Jurkat, Clone E6-1 (cell line): ENCODE data around the gene FAM241A.
"Not testable (repeated sequence)": the region's sequence is repeated elsewhere in the genome, so short reads cannot be mapped to it uniquely, and the experiment has no call there.

Experiments used
- DNase-seq: peaks from one replicate; pipeline ENCODE4 v3.0.0-alpha.2; 2011; ENCODE audit warnings: low read depth, low spot score
- H3K4me3 ChIP-seq: 2 replicates; pipeline ENCODE4 v1.5.1; 2011; ENCODE audit warnings: mild to moderate bottlenecking, low read length, control low read depth, moderate library complexity

Gene FAM241A

DNA sequence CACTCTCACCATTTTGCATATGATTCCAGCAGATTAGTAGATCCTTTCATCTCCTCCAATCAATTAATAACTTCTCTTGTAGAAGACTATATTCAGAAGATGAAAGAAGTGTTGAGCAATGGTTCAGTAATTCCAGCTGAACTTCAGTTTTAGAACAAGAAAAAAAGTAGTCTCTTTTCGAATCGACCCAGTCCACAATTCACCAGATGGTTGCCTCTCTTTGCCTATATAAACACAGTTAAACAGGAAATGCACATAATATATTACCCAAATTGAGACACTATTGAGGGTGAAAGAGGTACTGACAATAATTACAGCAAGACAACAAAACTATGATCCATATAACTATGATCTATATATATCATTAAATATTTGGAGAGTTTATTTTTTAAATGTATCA lies 16.8 kb upstream of the FAM241A start:
- no peak for DNase-seq
- no peak overlapping the region for H3K4me3 ChIP-seq

DNA sequence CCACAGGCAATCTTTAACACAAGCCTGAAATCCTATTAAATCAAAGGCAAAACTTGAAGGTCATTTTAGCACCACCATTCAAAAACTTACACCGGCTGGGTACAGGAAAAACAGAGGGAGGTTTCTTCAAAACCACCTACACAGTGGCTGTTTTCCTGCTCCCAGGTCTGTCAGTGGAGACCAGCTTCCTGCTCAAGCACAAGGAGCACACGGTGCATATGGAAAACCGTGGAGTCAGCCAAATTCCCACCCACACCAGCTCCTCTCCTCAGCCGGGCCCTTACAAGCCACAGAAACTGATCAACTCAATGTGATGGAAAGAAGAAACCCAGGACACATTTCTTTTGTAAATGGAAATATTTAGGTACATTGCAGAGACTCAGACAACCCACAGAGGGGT lies 14.3 kb upstream of the FAM241A start:
- DNase-seq: no peak
- no peak overlapping the region for H3K4me3 ChIP-seq

DNA sequence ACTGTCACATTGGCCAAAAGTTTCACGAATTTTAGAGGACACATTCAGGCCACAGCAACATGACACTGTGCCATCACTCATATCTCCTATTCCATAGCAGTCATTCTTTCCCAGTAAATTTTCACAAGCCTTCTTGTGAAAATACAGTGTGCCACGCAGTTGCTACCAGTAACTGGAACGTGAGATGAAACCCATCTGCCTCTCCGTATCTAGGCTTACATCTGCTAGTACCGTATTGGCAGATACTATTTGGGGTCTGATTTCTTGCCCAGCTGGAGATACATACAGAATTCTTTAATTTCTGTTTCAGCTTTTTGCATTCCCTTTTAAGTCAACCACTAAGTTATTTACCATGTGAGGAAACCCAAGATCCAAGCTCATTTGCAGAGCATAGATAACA lies 8.7 kb upstream of the FAM241A start:
- DNase-seq: no peak
- H3K4me3 ChIP-seq: no peak overlapping the region

DNA sequence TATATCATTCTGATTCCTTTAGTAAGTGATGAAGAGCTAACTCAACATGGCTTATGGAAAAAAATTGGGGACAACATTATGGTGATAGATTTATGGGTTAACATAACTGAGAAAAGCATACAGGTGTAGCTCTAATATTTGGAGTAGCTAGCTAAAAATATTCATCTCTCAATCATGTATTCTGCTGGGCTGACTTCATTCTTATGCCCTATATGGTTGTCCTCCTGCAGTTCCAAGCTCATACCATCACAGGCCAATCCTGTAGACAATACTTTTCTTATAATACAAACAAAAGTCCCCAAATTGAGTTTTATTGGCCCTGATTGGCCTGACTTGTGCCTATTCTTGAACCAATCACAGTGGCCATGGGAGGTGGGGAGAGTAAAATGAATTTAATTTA lies 6.7 kb upstream of the FAM241A start:
- no peak for DNase-seq
- H3K4me3 ChIP-seq: no peak overlapping the region

DNA sequence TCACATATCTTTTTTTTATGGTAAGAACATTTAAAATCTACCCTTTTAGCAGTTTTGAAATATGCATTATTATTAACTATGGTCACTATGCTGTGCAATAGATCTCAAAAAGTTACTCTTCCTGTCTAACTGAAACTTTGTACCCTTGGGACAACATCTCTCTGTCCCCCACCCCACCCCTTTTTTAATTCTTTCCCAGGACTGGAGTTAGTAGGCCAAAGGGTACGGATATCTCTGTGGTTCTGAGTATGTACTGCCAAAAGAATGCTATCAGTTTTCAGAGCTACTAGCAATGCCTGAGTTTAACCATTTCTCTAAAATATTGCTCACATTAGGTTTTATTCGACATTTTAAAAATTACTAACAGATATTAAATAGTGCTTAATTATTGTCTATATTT lies 4.7 kb upstream of the FAM241A start:
- no peak overlapping the region for H3K4me3 ChIP-seq
- no peak for DNase-seq

DNA sequence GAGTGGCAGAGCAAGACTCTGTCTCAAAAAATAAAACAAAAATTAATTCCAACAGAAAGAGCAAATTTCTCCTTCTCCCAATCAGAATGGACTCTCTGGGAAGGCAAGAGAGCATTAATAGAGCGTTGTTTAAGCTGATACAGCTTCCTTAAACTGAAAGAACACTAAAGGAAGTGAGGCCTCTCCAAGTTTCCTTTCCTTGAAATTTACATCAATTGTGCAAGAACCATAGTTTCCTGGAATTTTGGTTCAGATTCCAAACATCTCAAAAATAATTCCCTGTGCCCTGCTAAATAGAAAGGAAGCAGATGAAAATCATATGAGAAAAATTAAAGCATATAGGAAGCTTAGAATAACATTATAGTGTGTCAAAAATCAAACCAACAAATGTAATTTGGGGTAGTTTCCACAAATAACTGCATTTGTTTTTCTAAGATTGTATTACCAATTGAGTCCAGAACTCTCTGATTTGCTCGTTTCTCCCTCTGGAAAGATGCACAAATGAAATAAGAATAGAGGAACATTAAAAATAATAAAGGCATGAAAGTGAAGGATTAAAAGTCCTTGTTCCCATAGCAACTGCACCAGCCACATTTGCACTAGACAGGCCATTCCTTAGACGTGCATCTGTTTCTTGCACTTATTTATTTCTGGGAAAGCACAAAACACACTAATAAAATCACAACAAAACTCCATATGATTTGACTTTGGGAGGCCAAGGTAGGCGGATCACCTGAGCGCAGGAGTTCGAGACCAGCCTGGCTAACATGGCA lies 3.7 kb upstream of the FAM241A start:
- no peak for DNase-seq
- no peak overlapping the region for H3K4me3 ChIP-seq

DNA sequence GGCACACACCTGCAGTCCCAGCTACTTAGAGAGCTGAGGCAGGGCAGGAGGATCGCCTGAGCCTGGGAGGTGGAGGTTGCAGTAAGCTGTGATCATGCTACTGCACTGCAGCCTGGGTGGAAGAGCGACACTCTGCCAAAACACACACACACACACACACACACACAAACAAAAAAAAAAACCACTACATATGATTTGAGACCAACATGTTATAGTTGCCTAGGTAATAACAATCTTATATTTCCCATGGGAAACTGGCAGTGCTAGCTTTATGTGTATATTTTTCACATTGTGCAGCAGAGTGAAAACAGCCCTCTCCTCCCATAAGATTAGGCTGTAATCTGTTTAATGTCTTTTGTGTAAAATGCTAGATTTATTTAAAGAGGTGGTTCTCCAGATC lies 3.1 kb upstream of the FAM241A start:
- no peak overlapping the region for H3K4me3 ChIP-seq
- DNase-seq: no peak

DNA sequence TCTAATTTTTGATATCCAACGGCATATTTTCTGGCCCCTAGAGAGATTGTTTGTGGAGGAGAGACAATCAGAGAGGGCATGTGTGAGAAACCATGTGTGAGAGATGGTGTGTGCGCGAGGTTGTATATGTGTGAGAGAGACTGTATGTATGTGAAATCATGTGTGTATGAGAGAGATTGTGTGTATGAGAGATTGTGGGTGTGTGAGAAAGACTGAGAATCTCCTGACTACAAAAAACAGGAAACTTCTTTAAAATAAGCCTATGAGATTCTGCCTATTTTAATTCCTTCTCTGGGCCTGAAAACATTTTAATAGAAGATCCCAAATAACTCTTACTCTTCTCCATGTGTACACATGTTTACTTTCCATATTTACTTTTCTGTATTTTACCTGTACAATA lies 1.5 kb upstream of the FAM241A start:
- no peak for DNase-seq
- no peak overlapping the region for H3K4me3 ChIP-seq

DNA sequence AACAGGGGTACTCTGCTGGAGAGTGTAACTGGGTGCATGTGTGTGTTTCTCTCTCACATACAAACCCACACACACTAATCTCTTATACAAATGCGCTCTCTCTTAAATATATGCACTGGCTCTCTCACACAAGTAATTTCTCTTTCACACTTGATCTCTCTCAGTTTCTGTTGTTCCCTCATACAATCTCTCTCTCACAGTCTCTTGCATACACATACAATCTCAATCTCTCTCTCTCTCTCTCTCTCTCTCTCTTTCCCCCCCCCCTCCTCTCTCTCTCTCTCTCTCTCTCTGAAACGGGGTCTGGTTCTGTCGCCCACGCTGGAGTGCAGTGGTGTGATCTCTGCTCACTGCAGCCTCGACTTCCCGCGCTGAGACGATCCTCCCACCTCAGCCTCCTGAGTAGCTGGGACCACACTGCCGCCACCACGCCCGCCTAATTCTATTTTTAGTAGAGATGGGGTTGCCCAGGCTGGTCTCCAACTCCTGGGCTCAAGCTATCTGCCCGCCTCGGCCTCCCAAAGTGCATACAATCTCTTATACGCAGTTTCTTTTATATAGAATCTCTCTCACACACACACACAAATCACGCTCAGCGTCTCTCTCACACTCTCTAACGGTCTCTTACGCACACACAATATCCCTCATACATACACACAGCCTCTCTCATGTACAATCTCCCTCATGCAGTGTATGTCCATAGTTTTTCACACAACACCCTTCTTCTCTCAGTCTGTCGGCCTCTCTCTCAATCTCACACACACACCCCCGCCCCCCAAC lies 518 bp upstream of the FAM241A start:
- peak overlapping the region; percentile 23 for H3K4me3 ChIP-seq
- no peak for DNase-seq

GRCh38 chr4:112145790-112146501 lies 692 bp downstream of the FAM241A start:
- peak overlapping the region; percentile 74 for H3K4me3 ChIP-seq
- DNase-seq: peak; percentile 20

GRCh38 chr4:112146502-112146813 lies 1.2 kb downstream of the FAM241A start:
- H3K4me3 ChIP-seq: peak overlapping the region; percentile 74
- no peak for DNase-seq

- H3K4me3 ChIP-seq: no peak overlapping the region
- no peak for DNase-seq
Measured at GRCh38 chr4:112147697-112148096, 2.4 kb downstream of the FAM241A start.

GRCh38 chr4:112150920-112151319 lies 5.7 kb downstream of the FAM241A start:
- DNase-seq: no peak
- no peak overlapping the region for H3K4me3 ChIP-seq

- DNase-seq: no peak
- no peak overlapping the region for H3K4me3 ChIP-seq
Measured at GRCh38 chr4:112152521-112152920, 7.3 kb downstream of the FAM241A start.

DNA sequence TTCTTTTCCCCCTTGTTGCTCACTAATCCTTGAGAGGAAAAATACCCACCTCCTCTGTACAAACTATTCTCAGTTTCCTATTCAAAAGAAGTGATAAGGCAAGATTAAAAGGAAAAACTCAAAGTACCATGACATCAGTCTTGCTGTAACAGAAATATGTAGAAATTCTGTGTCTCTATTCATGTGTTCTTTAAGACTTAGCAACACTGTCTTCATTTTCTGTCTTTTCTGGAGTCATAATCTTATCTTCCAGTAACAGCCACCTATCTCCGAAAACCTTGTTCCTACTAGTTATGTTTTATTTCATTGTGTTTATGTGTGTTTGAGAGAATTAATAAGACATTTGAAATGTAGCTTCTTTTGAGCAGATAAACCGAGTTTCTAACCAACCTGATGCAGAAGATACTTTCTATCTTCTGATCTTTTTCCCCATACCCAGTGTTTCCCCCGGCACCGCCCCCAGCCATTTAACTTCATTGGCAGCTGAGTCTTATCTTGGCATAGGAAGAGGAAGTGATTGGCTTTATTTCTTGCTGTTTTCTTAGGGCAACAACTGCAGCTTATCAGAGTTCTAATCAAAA lies 8.0 kb downstream of the FAM241A start:
- peak overlapping the region; percentile 6; the same call in 1 of the 2 replicates for H3K4me3 ChIP-seq

DNA sequence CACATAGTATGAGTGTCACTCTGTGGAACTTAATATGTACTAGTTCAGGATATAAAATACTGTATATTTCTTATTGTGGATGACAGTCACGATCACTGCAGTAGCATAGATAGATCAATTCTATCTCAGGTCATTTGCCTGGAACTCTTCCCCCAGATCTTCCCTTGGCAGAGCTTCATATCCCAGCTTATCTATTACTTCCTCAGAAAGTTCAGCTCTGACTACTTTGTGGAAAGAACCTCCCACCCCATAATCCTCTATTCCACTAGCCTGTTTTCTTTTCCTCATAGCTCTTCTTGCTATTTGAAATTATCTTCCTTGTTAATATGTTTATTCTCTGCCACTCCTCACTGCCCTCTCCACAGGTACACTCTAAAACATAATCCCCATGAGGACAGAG lies 10.9 kb downstream of the FAM241A start:
- H3K4me3 ChIP-seq: no peak overlapping the region
- DNase-seq: no peak

More for the DNA sequence above, 8.0 kb downstream of the FAM241A start:
- DNase-seq: peak; percentile 57

GRCh38 chr4:112156553-112156952 lies 11.3 kb downstream of the FAM241A start:
- no peak overlapping the region for H3K4me3 ChIP-seq
- DNase-seq: no peak

- not testable (repeated sequence) for H3K4me3 ChIP-seq, DNase-seq
Measured at GRCh38 chr4:112163706-112164105, 18.5 kb downstream of the FAM241A start.

GRCh38 chr4:112167794-112168193 lies 22.5 kb downstream of the FAM241A start:
- DNase-seq: peak; percentile 93
- H3K4me3 ChIP-seq: no peak overlapping the region
